H7 (cell line): ENCODE measurements around the gene AGFG2. TPM values are rescaled to one million over a fixed set of nuclear protein-coding genes. Genes with fewer than 3 reads are reported as not detected.

Experiments
- DNase-seq: peaks from one replicate; pipeline ENCODE4 v3.0.0; 2012
- H3K27me3 ChIP-seq: 2 replicates; pipeline ENCODE4 v1.6.0; 2011; ENCODE audit warnings: mild to moderate bottlenecking, low read length; ENCODE audit not compliant: control insufficient read depth, insufficient read depth
- H3K36me3 ChIP-seq: replicated peaks from 2 replicates; pipeline ENCODE4 v1.5.1; 2011; ENCODE audit warnings: low read length; ENCODE audit not compliant: control insufficient read depth, insufficient read depth
- H3K4me3 ChIP-seq: 2 replicates; pipeline ENCODE4 v1.5.1; 2011; ENCODE audit warnings: low read depth, mild to moderate bottlenecking, control low read depth, low read length, moderate library complexity; ENCODE audit not compliant: insufficient read depth
- total RNA-seq: library from RNA; depleted of rRNA; stranded (reverse); fragments of >200 nt; shearing (Covaris generic); gene quantifications from 2 replicates; pipeline ENCODE4 v1.2.3, GENCODE V29; 2014

AGFG2 gene
- total RNA-seq, 1 experiment from 2014 or later = 4.9 TPM

- peaks cover 26% of the 10 kb centered on the region for H3K36me3 ChIP-seq
- DNase-seq = peak; percentile 26
- no peak overlapping the region for H3K4me3 ChIP-seq
- H3K27me3 ChIP-seq = no peaks in the 10 kb centered on the region
Measured at GRCh38 chr7:100578246-100579183, 39.5 kb downstream of the AGFG2 start.

GRCh38 chr7:100580466-100581283, 41.7 kb downstream of the AGFG2 start:
- no peak overlapping the region for H3K4me3 ChIP-seq
- peaks cover 25% of the 10 kb centered on the region for H3K36me3 ChIP-seq
- no peak for DNase-seq
- no peaks in the 10 kb centered on the region for H3K27me3 ChIP-seq

- no peak for DNase-seq
- no peaks in the 10 kb centered on the region for H3K27me3 ChIP-seq
- peaks cover 21% of the 10 kb centered on the region for H3K36me3 ChIP-seq
Measured at GRCh38 chr7:100582041-100582579, 43.1 kb downstream of the AGFG2 start.

GRCh38 chr7:100582650-100583049, 43.6 kb downstream of the AGFG2 start:
- no peak overlapping the region for H3K4me3 ChIP-seq
- peaks cover 21% of the 10 kb centered on the region for H3K36me3 ChIP-seq
- no peak for DNase-seq

More at GRCh38 chr7:100582041-100582579, 43.1 kb downstream of the AGFG2 start:
- H3K4me3 ChIP-seq = no peak overlapping the region

GRCh38 chr7:100583132-100584053, 44.4 kb downstream of the AGFG2 start:
- no peak for DNase-seq
- Histone ChIP-seq H3K36me3 (peaks cover 21% of the 10 kb centered on the region), H3K4me3 (peak overlapping the region; percentile 1; the same call in 1 of the 2 replicates), H3K27me3 (no peaks in the 10 kb centered on the region)

More at GRCh38 chr7:100582650-100583049, 43.6 kb downstream of the AGFG2 start:
- H3K27me3 ChIP-seq = no peaks in the 10 kb centered on the region

GRCh38 chr7:100584054-100584682, 45.2 kb downstream of the AGFG2 start:
- Histone ChIP-seq H3K36me3 (peaks cover 21% of the 10 kb centered on the region), H3K4me3 (peak overlapping the region; percentile 98), H3K27me3 (no peaks in the 10 kb centered on the region)
- no peak for DNase-seq

GRCh38 chr7:100584683-100585510, 45.9 kb downstream of the AGFG2 start:
- Histone ChIP-seq H3K36me3 (peaks cover 16% of the 10 kb centered on the region), H3K27me3 (no peaks in the 10 kb centered on the region; the same call in 1 of the 2 replicates), H3K4me3 (peak overlapping the region; percentile 98)
- DNase-seq = peak; percentile 90

GRCh38 chr7:100585511-100586265, 46.7 kb downstream of the AGFG2 start, which contains the start of gene LRCH4:
TSS of gene LRCH4 (minus strand) at chr7:100586129. CDS start at chr7:100586100, 29 bp downstream.
- H3K36me3 ChIP-seq = peaks cover 13% of the 10 kb centered on the region
- peaks cover 6% of the 10 kb centered on the region; the same call in 1 of the 2 replicates for H3K27me3 ChIP-seq
- peak within 1 kb of the TSS; percentile 98 for H3K4me3 ChIP-seq
- DNase-seq = peak; percentile 100

- H3K36me3 ChIP-seq = peaks cover 6% of the 10 kb centered on the region
- H3K4me3 ChIP-seq = peak within 1 kb of the TSS; percentile 98
- peaks cover 12% of the 10 kb centered on the region; the same call in 1 of the 2 replicates for H3K27me3 ChIP-seq
- peak; percentile 100 for DNase-seq
Measured at GRCh38 chr7:100586266-100587025, 47.4 kb downstream of the AGFG2 start, which contains the start of gene FBXO24. TSS of gene FBXO24 (plus strand) at chr7:100586328. CDS start at chr7:100586626, 298 bp downstream.

- no peak for DNase-seq
- Histone ChIP-seq H3K27me3 (peaks cover 16% of the 10 kb centered on the region), H3K4me3 (no peak overlapping the region), H3K36me3 (no peaks in the 10 kb centered on the region; the same call in 1 of the 2 replicates)
Measured at GRCh38 chr7:100588438-100588837, 49.4 kb downstream of the AGFG2 start.

- DNase-seq = peak; percentile 79
- Histone ChIP-seq H3K27me3 (peaks cover 16% of the 10 kb centered on the region), H3K4me3 (peak overlapping the region; percentile 39), H3K36me3 (no peaks in the 10 kb centered on the region; the same call in 1 of the 2 replicates)
Measured at GRCh38 chr7:100589341-100589947, 50.4 kb downstream of the AGFG2 start.
